Measurements from ENCODE around the gene TIMM13. TPM values are rescaled to one million over a fixed set of nuclear protein-coding genes. Genes with fewer than 3 reads are reported as not detected.

Gene TIMM13
- total RNA-seq, 1 donor from 2014 or later, result 39.5 TPM

DNA sequence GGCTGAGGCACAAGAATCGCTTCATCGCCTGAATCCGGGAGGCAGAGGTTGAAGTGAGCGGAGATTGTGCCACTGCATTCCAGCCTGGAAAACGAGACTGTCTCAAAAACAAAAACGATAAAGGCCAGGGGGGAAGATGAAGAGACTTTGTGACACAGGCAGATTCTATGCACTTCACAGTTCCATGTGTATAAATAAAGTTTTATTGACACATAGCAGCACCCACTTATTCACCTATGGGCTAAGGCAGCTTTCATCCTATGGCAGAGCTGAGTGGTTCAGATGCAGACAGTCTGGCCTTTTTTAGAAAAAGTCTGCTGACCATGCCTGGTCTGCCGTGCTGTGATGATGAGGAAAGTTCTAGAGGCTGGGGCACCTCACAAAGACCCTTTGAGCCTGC lies 23.8 kb upstream of the TIMM13 start:
- DNase-seq (ENCODE audit: low read depth) (no peak), FAIRE-seq (no peak)
- H3K27me3 ChIP-seq (ENCODE audit: control insufficient read depth, insufficient read depth, low read length), result no peaks in the 10 kb centered on the region
- TF ChIP-seq, protein P1, sequence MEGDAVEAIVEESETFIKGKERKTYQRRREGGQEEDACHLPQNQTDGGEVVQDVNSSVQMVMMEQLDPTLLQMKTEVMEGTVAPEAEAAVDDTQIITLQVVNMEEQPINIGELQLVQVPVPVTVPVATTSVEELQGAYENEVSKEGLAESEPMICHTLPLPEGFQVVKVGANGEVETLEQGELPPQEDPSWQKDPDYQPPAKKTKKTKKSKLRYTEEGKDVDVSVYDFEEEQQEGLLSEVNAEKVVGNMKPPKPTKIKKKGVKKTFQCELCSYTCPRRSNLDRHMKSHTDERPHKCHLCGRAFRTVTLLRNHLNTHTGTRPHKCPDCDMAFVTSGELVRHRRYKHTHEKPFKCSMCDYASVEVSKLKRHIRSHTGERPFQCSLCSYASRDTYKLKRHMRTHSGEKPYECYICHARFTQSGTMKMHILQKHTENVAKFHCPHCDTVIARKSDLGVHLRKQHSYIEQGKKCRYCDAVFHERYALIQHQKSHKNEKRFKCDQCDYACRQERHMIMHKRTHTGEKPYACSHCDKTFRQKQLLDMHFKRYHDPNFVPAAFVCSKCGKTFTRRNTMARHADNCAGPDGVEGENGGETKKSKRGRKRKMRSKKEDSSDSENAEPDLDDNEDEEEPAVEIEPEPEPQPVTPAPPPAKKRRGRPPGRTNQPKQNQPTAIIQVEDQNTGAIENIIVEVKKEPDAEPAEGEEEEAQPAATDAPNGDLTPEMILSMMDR (IDR thresholded peaks at IDR 0.05; ENCODE audit: insufficient read depth, low read length, severe bottlenecking), result no peak
- H3K4me3 ChIP-seq (ENCODE audit: low read depth, low read length), result no peak overlapping the region
- H3K36me3 ChIP-seq (ENCODE audit: control insufficient read depth, insufficient read depth, low read length), result peaks cover 1% of the 10 kb centered on the region

DNA sequence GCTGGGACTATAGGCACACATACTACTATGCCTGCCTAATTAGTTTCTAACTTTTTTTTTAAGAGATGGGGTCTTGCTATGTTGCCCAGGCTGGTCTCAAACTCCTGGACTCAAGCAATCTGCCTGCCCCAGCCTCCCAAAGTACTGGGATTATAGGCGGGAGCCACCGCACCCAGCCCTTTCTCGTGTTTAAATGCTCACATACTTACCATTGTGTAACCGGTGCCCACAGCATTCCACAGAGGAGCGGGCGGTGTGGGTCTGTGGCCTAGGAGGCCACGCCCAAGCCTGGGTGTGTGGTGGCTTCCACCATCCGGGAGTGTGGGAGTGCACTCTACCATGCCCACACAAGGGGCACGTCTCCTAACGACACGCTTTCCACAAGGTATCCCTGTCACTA lies 21.6 kb upstream of the TIMM13 start:
- H3K4me3 ChIP-seq (ENCODE audit: low read depth, low read length), result no peak overlapping the region
- no peaks in the 10 kb centered on the region for H3K27me3 ChIP-seq (ENCODE audit: control insufficient read depth, insufficient read depth, low read length)
- peaks cover 3% of the 10 kb centered on the region for H3K36me3 ChIP-seq (ENCODE audit: control insufficient read depth, insufficient read depth, low read length)
- TF ChIP-seq, protein P1 (IDR thresholded peaks at IDR 0.05; ENCODE audit: insufficient read depth, low read length, severe bottlenecking), result no peak
- DNase-seq (ENCODE audit: low read depth) (no peak), FAIRE-seq (no peak)

GRCh38 chr19:2446381-2446780 lies 19.0 kb upstream of the TIMM13 start:
- no peak for FAIRE-seq
- H3K27me3 ChIP-seq (ENCODE audit: control insufficient read depth, insufficient read depth, low read length), result no peaks in the 10 kb centered on the region
- H3K36me3 ChIP-seq (ENCODE audit: control insufficient read depth, insufficient read depth, low read length), result peaks cover 10% of the 10 kb centered on the region
- no peak for DNase-seq (ENCODE audit: low read depth)
- TF ChIP-seq, protein P1 (IDR thresholded peaks at IDR 0.05; ENCODE audit: insufficient read depth, low read length, severe bottlenecking), result no peak
- no peak overlapping the region for H3K4me3 ChIP-seq (ENCODE audit: low read depth, low read length)

GRCh38 chr19:2444251-2445002 lies 17.0 kb upstream of the TIMM13 start:
- Histone ChIP-seq H3K27me3 (ENCODE audit: control insufficient read depth, insufficient read depth, low read length) (no peaks in the 10 kb centered on the region), H3K4me3 (ENCODE audit: low read depth, low read length) (no peak overlapping the region), H3K36me3 (ENCODE audit: control insufficient read depth, insufficient read depth, low read length) (peaks cover 11% of the 10 kb centered on the region)
- TF ChIP-seq, protein P1 (IDR thresholded peaks at IDR 0.05; ENCODE audit: insufficient read depth, low read length, severe bottlenecking), result no peak
- FAIRE-seq (no peak), DNase-seq (ENCODE audit: low read depth) (no peak)

DNA sequence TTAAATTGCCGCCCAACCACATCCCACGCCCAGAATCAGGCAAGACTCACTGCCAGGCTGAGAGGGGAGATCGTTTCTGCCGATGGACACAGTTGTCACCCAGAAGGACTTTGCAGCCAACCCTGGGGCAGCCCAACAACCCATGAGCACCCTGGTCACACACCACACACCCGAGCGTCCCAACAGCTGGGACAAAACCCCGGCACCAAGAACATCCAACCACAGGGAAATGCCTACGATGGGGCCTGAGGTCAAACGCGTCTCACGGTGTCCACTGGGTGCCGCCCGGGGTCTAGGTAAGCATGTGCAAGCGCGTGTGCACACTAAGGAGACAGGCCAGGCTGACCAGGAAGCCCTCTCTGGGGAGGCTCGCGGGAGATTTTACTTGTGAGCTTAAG lies 16.4 kb upstream of the TIMM13 start:
- FAIRE-seq, result no peak
- no peak for DNase-seq (ENCODE audit: low read depth)
- H3K27me3 ChIP-seq (ENCODE audit: control insufficient read depth, insufficient read depth, low read length), result no peaks in the 10 kb centered on the region
- no peak overlapping the region for H3K4me3 ChIP-seq (ENCODE audit: low read depth, low read length)
- TF ChIP-seq, protein P1 (IDR thresholded peaks at IDR 0.05; ENCODE audit: insufficient read depth, low read length, severe bottlenecking), result no peak
- peaks cover 11% of the 10 kb centered on the region for H3K36me3 ChIP-seq (ENCODE audit: control insufficient read depth, insufficient read depth, low read length)
